DMS53 treated with DMSO at 0.1 percent for 48 hours (cell line): ENCODE results near the gene HDGF.

ENCODE experiments used
- DNase-seq: peaks from one replicate; lab custom pipeline; 2025; ENCODE audit not compliant: unreplicated experiment; lab: John Stamatoyannopoulos, UW

Gene HDGF

GRCh38 chr1:156726549-156727226 is 24.8 kb downstream of the HDGF start:
- DNase-seq, result peak; percentile 38

- peak; percentile 95 for DNase-seq
These were observed 25.7 kb downstream of the HDGF start for GRCh38 chr1:156725683-156726280.

DNA sequence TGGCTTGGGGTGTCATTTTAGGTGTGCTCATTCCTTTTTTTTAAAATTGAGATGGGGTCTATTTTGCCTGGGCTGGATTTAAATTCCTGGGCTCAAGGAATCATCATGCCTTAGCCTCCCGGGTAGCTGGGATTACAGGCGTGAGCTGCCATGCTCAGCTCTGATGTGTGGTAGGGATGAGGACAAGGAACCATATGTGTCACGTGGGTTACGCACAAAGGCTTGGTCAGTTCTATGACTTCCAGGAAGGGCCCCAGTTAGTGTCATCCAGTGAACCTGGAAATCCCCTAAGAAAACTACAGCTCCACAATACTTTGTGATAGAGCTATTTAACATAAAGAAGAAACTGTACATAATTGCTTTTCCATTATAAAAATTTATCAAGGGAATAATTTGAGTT is 29.9 kb downstream of the HDGF start:
- DNase-seq, result no peak

DNA sequence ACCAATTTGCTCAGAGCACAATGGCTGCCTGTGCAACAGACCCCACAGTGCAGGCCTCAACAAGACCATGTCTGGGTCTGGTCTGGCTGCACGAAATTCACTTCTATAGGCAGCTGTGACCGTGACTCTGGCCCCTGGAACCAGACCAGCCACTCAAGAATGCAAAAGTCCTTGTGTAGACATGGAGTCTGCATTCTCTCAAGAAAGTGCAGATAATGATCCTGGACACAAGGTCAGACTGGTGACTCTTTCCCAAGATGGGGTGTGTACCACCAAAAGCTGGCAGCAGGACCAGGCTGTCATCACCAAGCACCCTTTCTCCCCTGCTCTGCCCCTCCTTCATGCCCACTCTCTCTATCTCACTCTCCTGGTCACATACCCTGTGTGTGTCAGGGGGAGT is 30.3 kb downstream of the HDGF start:
- DNase-seq, result no peak

- no peak for DNase-seq
These were observed 34.1 kb downstream of the HDGF start for GRCh38 chr1:156717351-156717750.

DNA sequence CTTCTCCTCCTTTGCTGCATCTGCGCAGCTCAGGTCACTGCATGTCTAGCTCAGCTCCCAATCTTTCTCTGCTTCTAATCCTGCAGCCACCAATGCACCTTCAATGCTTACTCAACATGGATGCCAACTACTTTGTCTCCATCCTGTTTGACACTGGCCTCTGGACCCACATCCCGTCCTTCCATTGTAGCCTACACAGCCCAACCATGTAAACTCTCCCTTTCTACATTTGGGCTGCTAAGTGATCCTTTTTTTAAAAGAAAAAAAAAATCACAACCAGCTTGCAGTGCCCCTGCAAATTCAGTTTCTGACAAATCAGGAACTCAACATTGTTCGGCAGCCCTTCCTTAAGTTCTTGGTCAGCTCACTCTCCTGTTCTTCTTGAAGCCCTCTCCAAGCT is 36.6 kb downstream of the HDGF start:
- no peak for DNase-seq

DNA sequence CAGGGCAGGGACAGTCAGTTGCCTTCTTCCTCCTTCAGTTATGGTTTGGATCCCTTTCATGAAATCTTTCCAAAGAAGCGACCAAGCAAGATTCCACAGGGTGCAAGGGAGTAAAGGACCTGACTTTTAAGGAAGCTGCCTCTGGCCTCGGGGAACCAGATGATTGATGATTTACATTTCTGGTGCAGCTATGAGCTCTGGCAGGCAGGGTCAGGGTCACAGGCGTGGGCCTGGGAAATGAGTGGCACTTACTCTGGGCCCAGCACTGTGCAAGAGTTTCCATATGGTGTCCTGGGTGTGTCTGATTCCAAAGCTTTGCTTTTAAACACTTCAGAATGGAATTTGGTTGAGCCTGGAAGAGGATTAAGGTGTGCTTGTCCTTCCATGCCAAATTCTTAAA is 38.8 kb downstream of the HDGF start:
- DNase-seq, result no peak

DNA sequence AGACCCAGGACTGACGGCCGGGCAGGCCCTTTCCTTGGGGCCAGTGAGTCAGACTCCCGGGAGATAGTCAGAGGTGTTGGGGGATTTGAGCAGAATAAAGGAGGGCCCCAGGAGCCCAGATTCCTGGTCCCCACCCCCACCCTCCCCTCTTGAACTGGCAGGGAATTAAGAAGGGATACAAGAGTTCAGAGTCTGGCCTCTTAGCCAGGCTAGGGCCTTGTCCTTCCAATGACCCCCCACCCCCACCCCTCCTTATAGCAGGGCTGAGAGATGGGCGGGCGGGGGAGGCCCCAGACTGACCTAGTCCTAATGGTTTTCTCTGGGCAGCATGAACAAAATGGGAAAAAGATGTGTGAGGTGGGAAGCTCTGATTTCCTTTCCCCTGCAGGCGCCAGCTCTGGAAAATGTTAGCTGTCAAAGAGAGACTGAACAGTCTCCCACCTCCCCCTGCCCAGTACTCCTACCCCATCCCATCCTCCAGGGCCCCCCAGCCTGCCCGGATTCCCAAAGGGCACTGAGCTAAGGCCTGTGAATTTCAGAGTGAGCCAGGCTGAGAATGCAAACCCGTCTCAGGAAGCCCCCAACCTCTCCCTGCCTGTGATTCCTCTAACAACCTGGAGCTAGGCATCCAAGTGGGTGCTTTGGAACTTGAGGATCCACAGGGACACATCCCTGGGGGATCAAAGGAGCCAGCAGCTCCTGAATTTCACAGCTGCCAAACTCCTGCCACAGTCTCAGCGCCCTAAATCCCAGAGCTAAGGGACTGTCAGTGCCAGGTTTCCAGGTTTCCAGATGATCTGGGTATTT is 40.3 kb downstream of the HDGF start:
- DNase-seq, result no peak

DNA sequence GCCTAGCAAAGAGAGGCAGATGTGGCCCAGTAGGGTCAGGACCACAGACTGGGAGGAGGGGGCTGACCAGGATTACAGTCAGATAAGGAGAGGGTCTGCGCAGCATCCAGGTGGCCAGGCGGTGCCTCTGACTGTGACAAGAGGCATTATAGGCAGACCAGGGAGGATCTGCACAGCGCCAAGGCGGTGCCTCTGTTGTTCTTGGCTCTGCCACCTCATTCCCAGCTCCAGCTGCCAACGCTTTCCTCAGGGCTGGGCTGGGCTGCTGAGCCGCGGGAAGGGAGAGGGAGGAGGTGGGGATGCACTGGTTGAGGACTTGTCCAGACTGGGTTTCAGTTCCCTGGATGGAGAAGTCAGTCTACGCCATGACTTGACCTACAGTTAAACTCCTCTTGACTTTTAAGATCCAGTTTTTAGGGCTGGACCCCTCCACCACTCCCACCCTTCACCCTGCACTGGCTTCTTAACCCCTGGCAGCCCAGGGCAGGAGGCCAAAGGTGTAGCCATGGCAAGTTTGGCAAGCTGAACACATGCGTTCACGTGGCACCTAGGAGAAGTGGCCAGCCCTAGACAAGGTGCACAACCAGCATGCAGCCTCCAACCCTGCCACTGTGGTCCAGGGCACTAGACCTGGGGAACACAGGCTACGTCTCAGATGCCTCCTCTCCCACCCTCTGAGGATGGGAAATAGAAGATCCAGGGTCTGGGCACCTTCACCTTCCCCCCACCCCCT is 41.6 kb downstream of the HDGF start:
- no peak for DNase-seq

- DNase-seq, result no peak
These were observed 42.4 kb downstream of the HDGF start for GRCh38 chr1:156709031-156709430.

- no peak for DNase-seq
These were observed 43.2 kb downstream of the HDGF start for GRCh38 chr1:156708218-156708661.

GRCh38 chr1:156707417-156708217 is 43.9 kb downstream of the HDGF start:
- DNase-seq, result no peak

DNA sequence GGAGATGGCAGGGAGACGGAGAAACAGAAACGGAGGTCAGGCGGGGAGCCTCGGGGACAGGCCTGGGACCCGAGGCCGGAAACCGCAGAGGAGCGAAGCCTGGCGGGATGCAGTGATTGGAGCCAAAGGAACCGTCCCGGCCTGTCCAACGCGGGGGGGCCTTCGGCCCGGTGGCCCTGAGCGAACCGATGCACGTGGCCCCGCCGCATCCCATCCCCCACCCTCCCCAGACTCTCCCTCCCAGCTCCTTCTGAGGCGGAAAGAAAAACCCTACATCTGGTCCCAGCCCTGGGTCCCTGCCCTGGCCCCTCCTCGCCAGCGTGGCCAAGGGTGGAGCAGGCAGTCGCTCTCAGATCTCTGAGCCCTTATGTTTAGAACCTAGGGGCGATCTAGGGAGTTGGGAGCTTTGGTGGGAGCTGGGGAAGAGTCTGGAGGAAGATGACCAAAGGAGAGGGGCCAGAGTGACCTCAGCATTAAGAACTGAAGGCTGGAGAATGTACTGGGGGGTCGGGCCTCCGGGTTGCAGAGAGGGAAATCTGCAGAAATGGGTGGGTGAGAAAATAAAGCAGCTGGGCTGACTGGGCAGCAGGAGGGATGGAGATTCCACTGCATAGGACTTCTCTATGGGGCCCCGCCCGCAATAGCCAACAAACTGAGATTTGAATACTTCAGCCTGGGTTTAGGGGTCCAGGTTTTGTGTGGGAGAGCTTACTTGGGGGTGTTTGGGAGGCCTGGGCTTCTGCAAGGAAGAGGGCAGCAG is 44.6 kb downstream of the HDGF start:
- no peak for DNase-seq

- DNase-seq, result peak; percentile 39
These were observed 45.4 kb downstream of the HDGF start for GRCh38 chr1:156705918-156706656.

DNA sequence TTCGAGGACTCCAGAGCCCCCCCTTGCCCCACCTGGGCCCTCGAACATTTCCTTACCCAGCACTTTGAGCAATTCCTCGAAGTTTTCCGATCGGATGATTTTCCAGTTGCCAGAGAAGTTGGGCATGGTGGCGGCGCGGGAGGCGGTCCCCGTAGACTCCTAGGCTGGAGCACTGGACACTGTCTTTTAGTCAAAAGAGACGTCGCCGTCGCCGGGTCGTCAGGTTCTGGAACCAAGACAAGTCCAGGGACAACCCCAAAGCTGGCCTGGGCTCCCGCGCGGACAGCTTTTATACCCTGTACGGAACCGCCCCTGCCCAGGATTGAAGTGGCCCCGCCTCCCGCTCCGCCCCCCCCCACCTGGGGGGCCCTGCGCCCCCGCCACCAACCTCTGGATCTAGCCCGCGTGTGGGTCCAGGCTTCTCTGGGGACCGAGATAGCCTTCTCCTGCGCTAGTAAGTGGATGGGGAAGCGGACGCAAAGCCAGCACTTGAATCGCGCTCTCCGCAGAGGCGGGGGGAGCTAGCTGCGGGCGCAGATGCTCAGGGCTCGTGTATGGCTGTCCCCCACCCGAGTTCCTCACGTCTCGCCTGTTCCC is 46.1 kb downstream of the HDGF start, which contains the start of gene CRABP2:
CRABP2 (minus strand) TSS at position 263 of the 597 bp plus-strand sequence; CDS start at position 126, 137 bp downstream.
- DNase-seq, result no peak

DNA sequence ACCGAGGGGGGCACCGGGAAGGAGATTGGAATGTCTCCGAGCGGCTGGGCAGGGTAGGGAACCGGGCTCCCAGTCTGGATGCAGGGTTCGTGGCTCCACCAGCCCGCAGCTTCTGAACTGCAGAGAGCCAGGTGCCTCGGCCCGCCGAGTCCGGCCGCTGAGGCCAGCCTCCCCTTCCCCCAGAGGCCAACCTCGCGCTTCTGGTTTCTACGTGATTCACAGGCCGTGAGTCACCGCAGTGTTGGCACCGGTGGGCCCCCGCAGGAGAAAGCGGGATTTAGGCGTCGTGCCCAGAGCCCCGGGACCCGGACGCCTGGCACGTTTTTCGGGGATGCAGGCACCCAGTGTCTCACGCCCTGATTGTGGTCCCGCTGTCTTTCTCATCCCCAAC is 46.5 kb downstream of the HDGF start:
- peak; percentile 44 for DNase-seq

DNA sequence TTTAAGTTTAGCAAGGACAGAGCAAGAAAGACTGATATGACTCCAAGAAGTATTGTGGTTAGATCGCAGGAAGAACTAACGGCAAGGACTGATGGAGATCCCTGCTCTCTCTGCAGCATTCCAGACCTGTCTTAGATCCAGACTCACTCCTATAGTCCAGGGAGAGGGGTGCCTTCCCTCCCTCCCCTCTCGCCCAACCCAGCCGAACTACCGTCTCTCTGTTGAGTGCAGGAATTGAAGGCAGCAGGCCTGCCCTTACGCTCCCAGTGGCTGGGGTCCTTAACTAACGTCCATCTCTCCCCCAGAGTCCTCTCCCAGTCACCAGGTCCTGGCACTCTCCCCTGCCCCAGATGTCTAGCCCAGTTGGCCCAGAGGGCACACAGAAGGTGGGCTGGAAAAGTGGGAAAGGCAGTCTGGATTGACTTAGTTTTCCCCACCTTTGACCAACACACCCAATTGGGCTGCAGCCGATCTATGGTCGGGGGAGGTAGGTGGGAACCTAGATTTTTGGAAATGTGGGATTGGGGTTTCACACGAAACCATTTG is 47.2 kb downstream of the HDGF start:
- no peak for DNase-seq

DNA sequence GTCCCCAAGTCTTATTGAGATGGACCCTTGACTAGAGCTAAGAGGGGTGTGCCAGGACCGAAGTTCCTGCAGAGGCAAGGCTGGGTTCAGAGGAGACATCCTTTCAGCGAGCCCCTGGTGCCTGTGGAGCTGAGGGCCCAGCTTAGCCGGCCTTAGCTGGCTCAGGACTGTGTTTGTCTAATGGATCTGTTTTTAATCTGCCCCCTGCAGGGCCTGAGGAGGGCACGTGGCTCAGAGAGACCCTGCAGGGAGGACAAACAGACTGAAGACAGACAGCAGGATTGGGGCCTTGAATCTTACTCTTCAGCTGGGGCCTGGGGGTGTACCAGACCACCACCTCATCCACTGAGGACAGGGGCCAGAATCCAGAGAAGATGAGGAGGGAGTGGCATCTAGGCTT is 47.7 kb downstream of the HDGF start:
- no peak for DNase-seq
